Fibroblast of skin of abdomen (primary cell): ENCODE measurements around the gene PDS5A.
"Not testable (repeated sequence)": the region's sequence is repeated elsewhere in the genome, so short reads cannot be mapped to it uniquely, and the experiment has no call there.

Experiments used
- DNase-seq: peaks from one replicate; pipeline ENCODE4 v3.0.0-alpha.2; 2013

PDS5A gene

DNA sequence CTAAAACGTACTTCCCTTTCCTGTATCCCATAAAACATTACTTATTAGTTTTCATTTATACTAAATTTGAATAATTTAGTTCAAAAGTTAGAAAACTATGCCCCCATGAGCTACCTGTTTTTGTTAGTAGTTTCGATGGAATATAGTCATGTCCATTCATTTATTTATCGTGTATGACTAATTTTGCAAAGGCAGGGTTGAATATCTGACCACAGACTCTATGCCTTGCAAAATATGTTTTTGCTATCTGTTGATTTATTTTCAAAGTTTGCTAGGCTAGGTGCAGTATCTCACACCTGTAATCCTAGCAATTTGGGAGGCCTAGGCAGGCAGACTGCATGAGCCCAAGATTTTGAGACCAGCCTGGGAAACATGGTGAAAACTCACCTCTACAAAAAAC is 78.4 kb downstream of the PDS5A start:
- no peak for DNase-seq

DNA sequence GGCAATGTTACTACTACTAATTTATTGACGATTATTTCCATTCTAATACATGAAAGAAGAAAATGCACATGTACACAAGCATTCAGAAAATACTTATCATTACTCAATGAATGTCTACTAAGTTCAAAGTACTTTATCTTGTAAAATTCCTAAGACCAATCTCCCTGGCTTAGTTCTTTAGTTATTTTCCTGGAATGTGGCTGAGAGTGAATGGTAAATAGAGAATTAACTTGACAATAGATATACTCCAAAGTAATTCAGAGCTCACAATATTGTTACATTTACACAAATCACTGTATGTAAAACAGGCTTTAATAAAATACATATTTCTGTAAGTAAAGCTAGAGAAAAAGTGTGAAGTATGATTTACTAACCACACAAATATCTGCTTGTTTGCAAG is 79.7 kb downstream of the PDS5A start:
- no peak for DNase-seq

DNA sequence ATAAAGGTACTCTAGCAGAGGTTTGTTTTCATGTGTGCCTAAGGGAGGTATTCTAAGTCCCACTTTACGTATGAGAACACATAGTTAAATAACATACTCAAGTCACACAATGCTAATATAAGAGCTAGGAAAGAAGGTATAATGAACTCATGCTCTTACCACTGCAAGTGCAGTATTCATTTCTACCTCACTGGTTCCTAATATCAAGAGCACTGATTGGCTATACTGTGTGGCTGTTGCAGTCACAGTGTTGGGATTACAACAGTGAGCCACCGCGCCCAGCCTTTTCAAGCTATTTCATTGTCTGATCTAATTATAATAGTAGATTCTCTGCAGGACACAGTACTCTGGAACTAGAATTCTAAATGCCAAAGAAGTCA is 84.0 kb downstream of the PDS5A start:
- DNase-seq: no peak

DNA sequence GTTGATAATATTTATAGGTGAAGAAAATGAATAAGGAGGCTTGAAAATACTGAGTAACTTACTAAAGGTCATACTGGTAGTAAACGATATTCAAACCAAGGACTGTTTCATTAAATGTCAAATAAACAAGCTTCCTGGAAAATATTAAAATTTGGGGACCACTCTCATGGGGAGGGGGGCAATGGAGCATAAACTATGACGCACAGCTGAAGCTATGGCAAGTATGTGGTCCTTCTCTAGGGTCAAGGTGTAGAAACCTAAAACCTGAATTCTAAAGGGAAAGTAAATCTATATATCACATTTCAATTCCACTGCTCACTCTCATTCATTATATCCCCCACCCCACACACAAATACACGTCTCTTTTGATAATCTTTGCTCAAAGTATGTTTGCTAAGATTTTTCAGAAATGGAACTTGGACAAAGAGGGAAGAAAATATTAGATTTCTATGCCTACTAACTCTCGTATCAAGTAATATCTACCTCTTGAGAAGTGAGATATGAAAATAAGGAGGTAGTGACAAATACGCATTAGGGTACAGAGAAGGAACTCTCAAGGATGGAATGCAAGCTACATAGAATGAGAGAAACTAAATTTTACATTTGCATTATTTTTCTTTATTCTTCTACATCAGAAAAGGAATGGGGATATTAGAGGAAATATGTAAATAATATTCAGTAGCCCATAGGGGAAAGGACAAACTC is 84.6 kb downstream of the PDS5A start:
- no peak for DNase-seq

DNA sequence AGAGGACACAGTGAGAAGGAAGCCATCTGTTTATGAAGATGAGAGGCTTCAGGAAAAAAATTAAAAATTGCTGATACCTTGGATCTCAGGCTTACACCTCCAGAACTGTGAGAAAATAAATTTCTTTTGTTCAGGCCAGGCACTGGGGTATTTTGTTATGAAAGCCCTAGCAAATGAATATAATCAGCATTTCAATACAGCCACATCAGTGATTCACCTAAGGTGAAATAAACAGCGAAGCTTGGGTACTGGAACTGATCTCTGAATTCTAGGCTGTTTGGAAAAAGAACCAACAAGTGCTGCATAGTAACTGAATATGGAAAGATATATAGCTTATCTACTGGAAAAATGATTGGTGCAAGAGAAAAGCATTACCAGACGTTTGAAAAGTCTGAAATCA is 88.5 kb downstream of the PDS5A start:
- no peak for DNase-seq

DNA sequence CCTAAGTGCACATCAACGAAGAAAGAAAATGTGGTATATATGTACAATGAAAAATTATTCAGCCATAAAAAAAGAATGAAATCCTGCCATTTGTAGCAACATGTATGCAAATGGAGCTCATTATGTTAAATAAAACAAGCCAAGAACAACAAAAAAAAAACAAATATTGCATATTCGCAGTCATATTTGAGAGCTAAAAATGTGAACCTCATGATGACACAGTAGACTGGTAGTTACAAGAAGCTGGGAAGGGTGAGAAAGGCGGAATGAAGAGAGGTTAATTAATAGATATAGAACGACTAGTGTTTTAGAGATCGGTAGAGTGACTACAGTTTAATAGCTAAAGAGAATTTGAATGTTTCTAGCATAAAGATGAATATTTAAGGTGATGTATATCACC is 89.2 kb downstream of the PDS5A start:
- DNase-seq: no peak

DNA sequence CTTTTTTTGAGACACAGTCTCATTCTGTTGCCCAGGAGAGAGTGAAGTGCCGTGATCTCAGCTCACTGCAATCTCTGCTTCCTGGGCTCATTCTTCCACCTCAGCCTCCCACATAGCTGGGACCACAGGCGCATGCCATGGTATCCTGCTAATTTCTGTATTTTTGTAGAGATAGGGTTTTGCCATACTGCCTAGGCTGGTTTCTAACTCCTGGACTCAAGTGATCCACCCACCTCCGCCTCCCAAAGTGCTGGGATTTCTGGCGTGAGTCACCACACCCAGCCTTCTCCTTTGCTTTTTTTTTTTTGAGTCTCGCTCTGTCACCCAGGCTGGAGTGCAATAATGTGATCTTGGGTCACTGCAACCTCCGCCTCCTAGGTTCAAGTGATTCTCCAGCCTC is 94.1 kb downstream of the PDS5A start:
- DNase-seq: no peak

DNA sequence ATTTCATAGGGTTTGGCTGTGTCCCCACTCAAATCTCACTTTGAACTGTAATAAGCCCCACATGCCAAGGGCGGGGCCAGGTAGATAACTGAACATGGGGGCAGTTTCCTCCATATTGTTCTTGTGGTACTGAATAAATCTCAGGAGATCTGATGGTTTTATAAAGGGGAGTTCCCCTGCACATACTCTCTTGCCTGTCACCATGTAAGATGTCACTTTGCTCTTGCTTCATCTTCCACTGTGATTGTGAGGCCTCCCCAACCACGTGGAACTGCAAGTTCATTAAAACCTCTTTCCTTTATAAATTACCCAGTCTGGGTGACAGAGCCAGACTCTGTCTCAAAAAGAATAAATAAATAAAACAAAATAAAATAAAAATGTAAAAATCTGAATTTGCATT is 95.9 kb downstream of the PDS5A start:
- no peak for DNase-seq

DNA sequence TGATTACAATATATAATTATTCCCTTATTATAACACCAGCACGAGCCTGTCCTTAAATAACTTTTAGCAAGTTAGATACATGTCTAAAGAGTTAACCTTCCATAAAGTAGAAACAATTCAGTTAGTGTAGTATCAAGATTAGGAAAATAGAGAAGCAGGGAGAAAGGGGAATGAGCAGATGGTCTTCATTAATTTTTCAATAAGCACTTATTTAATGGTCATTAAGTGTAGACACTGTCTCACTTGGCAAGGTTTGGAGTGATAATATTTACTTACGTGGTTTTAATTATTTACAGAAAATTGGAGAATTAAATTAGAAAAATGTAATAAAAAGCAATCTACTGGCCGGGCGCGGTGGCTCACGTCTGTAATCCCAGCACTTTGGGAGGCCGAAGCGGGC is 99.7 kb downstream of the PDS5A start:
- DNase-seq: no peak

DNA sequence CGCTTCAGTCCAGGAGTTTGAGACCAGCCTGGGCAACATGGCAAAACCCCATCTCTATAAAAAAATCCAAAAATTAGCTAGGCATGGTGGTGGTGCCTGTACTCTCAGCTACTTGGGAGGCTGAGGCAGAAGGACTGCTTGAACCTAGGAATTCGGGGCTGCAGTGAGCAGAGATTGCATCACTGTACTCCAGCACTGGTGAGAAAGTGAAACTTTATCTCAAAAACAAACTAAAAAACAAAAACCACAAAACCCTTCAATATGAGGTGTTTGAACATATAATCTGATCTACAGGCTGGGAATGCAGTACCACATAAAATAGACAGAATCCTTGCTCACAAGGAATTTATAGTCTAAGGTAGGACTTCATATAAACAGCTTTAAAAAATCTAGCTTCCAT is 103.9 kb downstream of the PDS5A start:
- DNase-seq: no peak

DNA sequence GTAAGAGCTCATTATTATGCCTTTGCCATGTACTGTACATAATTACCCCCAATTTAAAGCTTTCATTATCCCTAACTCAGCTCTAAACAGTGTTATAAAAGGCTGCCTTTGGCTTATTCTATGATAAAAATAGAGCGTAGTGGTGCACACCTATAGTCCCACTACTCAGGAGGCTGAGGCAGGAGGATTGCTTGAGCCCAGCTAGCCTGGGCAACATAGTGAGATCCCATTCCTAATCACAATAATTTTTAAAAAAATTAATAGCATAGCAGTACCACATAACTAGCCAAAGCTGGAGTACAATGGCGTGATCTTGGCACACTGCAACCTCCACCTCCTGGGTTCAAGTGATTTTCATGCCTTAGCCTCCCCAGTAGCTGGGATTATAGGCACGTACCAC is 112.4 kb downstream of the PDS5A start:
- DNase-seq: no peak

DNA sequence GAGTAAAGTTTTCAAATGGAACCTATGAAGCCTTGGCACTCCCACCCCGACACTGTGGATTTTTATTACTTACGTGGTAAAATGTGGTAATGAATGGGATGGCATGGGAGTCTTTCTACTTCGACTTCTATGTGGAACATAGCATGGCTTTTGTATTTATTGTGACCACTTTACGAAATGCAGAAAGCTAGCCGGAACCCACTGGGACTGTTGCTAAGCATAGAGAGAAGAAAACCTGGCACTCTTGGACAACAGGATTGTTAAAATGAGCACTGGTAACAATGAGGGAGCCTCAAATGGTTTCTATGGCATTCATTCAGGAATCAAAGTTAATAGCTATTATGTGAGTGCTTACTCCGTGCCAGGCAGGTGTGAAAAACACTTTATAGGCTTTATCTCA is 113.3 kb downstream of the PDS5A start:
- DNase-seq: no peak

DNA sequence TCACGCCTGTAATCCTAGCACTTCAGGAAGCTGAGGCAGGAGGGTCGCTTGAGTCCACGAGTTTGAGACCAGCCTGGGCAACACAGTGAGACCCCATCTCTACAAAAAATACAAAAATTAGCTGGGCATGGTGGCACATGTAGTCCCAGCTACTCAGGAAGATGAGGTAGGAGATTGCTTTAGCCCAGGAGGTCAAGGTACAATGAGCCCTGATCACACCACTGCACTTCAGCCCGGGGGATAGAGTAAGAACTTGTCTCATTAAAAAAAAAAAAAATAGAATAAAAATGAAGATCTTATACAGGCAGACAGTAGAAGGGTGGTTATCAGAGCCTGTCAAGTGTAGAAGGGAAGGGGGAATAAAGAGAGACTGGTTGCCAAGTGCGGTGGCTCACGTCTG is 116.9 kb downstream of the PDS5A start:
- no peak for DNase-seq

DNA sequence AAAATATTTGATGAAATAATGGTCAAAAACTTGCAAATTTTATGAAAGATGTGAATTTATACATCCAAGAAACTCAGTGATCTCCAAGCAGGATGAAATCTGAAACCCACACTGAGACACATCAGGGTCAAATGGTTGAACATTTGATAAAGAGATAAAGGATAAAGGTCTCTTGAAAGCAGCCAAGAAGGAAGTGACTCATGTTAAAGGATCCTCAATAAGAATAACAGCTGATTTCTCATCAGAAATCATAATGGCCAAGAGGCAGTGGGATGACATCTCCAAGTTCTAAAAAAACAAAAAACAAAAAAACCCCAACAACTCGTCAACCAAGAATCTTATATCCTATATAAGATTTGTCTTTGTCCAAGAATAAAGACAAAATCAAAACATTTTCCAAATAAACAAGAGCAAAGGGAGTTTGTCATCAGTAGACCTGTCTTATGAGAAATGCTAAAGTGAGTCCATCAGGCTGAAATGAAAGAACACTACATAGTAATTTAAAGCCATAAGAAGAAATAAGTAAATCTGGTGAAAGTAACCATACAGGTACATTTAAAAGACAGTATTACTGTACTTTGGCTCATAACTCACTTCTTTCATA is 121.7 kb downstream of the PDS5A start:
- DNase-seq: no peak

DNA sequence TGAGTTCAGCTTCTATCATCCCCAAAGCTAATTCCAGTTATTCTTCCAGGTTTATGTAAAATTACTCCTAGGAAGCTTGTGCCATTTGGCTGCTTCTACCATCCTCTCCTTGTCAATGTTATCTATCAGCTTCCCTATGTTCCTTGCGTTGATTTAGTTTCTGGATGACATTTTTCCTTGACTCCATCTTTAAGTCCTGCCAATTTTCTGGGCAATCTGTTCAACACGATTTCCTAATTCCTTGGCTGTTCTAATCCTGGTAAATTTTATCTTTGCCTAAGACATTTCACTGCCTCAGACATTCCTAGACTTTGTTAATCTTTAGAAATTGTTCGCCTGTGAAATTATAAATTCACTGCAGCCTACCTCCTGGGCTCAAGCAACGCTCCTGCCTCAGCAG is 125.1 kb downstream of the PDS5A start:
- DNase-seq: no peak

DNA sequence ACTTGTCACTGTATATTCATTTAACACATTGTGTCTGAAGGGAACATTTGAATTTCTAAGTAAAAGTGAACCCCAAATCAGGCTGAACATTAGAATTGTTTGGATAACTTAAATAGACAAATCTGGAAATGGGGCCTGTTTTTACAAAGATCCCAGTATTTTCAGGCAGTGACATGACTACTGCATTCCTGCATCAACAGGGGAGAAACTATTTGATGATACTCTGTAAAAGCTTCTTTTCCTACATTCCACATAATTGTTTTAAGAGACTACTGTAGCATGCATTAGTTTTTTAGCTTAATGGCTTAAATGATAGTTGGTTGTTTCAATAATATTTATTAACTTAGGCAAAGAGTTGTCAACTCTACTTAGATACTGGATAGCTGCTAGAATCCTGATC is 127.0 kb downstream of the PDS5A start:
- no peak for DNase-seq

DNA sequence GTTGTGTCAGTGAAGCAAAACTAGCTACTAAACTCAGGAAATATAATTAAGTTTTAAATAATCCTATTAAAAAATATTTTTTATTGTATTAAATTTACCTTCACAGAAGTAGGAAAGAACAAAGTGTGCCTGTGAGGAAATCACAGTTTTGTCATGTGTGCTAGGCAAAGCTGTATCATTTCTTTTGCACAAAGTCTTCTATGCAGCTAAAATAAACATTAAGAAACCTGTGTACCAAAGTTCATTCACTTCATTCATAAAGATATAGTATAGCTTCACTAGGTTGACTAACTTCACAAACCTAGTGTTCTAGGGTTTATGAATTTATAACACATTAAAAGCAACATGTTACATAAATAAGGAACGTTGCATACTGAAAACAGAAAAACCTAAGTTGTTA is 131.0 kb downstream of the PDS5A start:
- no peak for DNase-seq

DNA sequence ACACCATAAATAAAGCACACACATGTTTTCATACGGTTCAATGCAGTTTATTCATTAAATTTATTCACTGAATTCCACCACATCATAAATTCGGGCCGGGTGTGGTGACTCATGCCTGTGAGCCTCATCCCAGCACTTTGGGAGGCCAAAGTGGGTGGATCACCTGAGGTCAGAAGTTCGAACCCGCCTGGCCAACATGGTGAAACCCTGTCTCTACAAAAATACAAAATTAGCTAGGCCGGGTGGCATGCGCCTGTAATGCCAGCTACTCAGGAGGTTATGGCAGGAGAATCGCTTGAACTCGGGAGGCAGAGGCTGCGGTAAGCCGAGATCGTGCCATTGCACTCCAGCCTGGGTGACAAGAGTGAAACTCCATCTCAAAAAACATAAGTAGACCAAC is 131.6 kb downstream of the PDS5A start:
- DNase-seq: peak; percentile 70

DNA sequence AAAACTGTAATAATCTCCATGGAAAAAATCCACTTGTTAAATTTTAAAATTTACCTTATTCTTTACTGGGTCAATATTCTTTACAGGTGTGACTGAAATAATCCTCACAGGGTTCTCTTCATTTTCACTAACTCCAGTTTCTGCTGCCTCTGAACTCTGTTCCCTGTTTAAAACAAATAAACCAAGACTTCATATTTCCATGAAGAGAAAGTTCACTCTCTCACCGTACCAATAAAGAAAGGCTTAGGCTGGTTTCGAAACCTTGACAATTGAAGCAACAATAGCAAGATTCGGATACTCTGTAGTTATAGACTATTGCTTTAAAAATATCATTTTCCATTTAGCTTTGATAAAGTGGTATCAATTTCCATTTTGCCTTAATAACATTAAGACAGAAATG is 135.8 kb downstream of the PDS5A start:
- DNase-seq: no peak

DNA sequence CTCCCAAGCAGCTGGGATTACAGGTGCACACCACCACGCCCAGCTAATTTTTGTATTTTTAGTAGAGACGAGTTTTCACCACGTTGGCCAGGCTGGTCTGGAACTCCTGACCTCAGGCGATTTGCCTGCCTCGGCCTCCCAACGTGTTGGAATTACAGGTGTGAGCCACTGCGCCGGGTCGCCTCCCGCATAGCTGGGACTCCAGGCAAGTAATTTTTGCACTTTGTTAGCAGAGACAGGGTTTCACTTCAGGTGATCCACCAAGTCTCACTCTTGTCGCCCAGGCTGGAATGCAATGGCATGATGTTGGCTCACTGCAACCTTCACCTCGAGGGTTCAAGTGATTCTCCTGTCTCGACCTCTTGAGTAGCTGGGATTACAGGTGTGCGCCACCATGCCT is 137.2 kb downstream of the PDS5A start:
- DNase-seq: not testable (repeated sequence)

DNA sequence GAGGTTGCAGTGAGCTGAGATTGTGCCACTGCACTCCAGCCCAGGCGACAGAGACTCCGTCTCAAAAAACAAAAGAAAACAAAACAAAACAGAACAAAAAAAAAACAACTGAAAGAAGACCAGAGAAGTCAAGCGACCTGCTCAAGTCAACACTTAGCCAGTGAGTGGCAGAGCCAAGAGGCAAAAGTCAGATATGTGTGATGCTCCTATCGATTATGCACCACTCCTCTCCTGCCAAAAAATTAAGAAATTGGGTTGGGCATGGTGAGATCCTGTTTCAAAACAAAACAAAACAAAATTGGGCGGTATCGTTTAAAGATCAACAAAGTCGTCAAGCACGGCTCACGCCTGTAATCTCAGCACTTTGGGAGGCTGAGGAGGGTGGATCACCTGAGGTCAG is 137.7 kb downstream of the PDS5A start:
- DNase-seq: no peak

DNA sequence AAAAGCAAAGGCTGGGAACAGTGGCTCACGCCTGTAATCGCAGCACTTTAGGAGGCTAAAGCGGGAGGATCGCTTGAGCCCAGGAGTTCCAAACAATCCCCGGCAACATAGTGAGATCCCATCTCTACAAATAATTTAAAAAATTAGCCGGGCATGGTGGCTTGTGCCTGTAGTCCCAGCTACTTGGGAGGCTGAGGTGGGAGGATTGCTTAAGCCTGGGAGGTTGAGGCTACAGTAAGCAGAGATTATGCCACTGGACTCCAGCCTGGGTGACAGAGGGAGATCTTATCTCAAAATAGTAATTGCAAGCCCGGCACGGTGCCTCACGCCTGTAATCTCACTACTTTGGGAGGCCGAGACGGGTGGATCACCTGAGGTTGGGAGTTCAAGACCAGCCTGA is 139.3 kb downstream of the PDS5A start:
- DNase-seq: not testable (repeated sequence)

DNA sequence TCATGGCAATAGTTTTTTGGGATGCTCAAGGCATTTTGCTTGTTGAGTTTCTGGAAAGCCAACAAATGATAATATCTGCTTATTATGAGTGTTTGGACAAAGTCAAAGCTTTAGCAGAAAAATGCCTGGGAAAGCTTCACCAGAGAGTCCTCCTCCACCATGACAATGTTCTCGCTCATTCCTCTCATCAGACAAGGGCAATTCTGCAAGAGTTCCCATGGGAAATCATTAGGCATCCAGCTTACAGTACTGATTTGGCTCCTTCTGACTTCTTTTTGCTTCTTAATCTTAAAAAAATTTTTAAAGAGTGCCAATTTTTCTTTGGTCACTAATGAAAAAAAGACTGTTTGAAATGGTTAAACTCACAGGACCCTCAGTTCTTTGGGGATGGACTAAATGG is 143.4 kb downstream of the PDS5A start:
- no peak for DNase-seq

DNA sequence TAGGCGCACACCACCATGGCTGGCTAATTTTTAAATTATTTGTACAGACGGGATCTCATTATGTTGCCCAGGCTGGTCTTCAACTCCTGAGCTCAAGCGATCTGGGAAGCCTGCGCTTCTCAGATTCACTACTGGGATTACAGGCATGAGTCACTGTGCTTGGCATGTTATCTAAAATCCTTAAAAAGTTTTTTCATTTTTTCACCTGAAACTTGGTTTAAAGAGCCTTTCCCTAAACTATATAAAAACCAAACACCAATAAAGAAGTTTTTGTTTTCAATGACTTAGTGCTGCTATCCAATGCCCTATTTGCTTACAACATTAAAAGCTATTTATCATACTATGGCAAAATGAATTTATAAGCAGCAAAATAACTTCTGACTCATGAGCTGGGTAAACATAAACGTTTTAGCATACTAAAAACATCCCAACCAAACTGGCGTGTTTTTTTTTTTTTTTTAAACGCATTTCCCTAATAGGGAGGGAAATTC is 151.9 kb downstream of the PDS5A start:
- DNase-seq: peak; percentile 46

DNA sequence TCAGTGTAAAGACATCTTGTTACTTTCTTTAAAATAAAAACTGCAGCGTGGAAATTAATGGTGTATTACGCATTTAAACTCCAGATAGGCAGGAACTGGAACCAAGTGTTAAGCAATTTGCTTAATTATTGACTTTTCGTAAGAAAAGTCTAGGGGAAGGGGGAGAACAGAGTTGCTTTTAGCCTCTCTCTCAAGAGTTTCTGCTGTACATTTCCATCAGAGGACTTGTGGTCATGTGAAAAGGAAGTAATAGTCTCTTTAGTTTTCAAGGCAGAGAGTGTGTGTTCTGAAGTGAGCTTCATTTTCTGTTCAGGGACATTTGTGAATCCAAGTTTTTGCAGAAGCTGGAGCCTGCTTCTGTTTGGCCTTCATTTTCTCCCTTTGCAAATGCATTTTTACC is 152.6 kb downstream of the PDS5A start:
- no peak for DNase-seq
